CD4-positive, alpha-beta memory T cell (primary cell): ENCODE measurements around the gene DBP. TPM values are rescaled to one million over a fixed set of nuclear protein-coding genes. Genes with fewer than 3 reads are reported as not detected.
"Not testable (repeated sequence)": the region's sequence is repeated elsewhere in the genome, so short reads cannot be mapped to it uniquely, and the experiment has no call there.

Source experiments
- CTCF ChIA-PET: fragments of 350-600 bp; sonication (Branson Sonifier 250); formaldehyde crosslinking; loops from one replicate; lab custom pipeline; 2021; ENCODE audit warnings: inconsistent platforms; ENCODE audit not compliant: partially characterized antibody; lab: Charles Lee
- POLR2A ChIA-PET: fragments of 350-600 bp; sonication (Branson Sonifier 250); formaldehyde crosslinking; loops from one replicate; lab custom pipeline; 2021; ENCODE audit not compliant: partially characterized antibody; lab: Charles Lee
- DNase-seq, 5 donors: peaks; one replicate each; pipeline versions ENCODE4 v3.0.0 to v3.0.0-alpha.2; 2020 to 2022; ENCODE audit warnings: mixed read lengths in 1 of 5
- H3K27ac ChIP-seq: one replicate; pipeline ENCODE4 v1.7.0; 2013; ENCODE audit warnings: low read depth, low read length
- H3K27me3 ChIP-seq: 2 replicates; pipeline ENCODE4 v1.7.0; 2013; ENCODE audit warnings: mild to moderate bottlenecking, low read length, moderate library complexity; ENCODE audit not compliant: insufficient read depth
- H3K36me3 ChIP-seq: 2 replicates; pipeline ENCODE4 v1.7.0; 2013; ENCODE audit warnings: mild to moderate bottlenecking, low read length, moderate library complexity; ENCODE audit not compliant: insufficient read depth
- H3K4me1 ChIP-seq: 2 replicates; pipeline ENCODE4 v1.7.0; 2013; ENCODE audit warnings: mild to moderate bottlenecking, low read length, moderate library complexity; ENCODE audit not compliant: insufficient read depth
- H3K4me3 ChIP-seq, 2 donors: one replicate each; pipeline ENCODE4 v1.7.0; 2013; ENCODE audit warnings: low read length in 2 of 2, mild to moderate bottlenecking in 1 of 2
- H3K9me3 ChIP-seq, 2 donors: one replicate each; pipeline ENCODE4 v1.7.0; 2013; ENCODE audit warnings: low read length in 2 of 2, control low read depth in 1 of 2; ENCODE audit not compliant: control insufficient read depth in 1 of 2
- H3K27ac Mint-ChIP-seq, 7 donors: one replicate each; pipeline ENCODE4 v1.8.0; 2020 to 2021; ENCODE audit warnings: mixed read lengths in 7 of 7, mild to moderate bottlenecking in 6 of 7, inconsistent platforms in 3 of 7, moderate library complexity in 3 of 7
- H3K27me3 Mint-ChIP-seq, 2 donors: one replicate each; pipeline ENCODE4 v1.8.0; 2020 to 2021; ENCODE audit warnings: mixed read lengths in 2 of 2
- H3K36me3 Mint-ChIP-seq, 2 donors: one replicate each; pipeline ENCODE4 v1.8.0; 2020 to 2021; ENCODE audit warnings: mixed read lengths in 2 of 2, inconsistent platforms in 1 of 2, mild to moderate bottlenecking in 1 of 2
- H3K4me1 Mint-ChIP-seq, 4 donors: one replicate each; pipeline ENCODE4 v1.8.0; 2020 to 2021; ENCODE audit warnings: mixed read lengths in 4 of 4, mild to moderate bottlenecking in 1 of 4
- H3K4me3 Mint-ChIP-seq, 8 donors: one replicate each; pipeline ENCODE4 v1.8.0; 2020 to 2021; ENCODE audit warnings: mixed read lengths in 8 of 8, mild to moderate bottlenecking in 7 of 8, moderate library complexity in 6 of 8, inconsistent platforms in 3 of 8
- H3K9me3 Mint-ChIP-seq, 8 donors: one replicate each; pipeline ENCODE4 v1.8.0; 2020 to 2021; ENCODE audit warnings: mixed read lengths in 8 of 8, mild to moderate bottlenecking in 5 of 8, inconsistent platforms in 3 of 8, moderate library complexity in 1 of 8
- intact Hi-C: fragments of 100-400 bp; cut with micrococcal nuclease; formaldehyde crosslinking; loops from one replicate; pipeline ENCODE4 v1.15.1; 2023
- polyA plus RNA-seq, 2 donors: library from polyadenylated mRNA; unstranded; fragments of 300-500 nt; fragmentation: Illumina TruSeq; gene quantifications; one replicate each; pipeline ENCODE4 v1.2.3, GENCODE V29; 2021
- total RNA-seq, 2 experiments: library from RNA; stranded (reverse); gene quantifications; one replicate each; pipeline ENCODE4 v1.2.3, GENCODE V29; 2021

DBP gene
- total and polyA plus RNA-seq, 4 experiments from 2014 or later = 37.4 to 113 (median 66.0) TPM

DNA sequence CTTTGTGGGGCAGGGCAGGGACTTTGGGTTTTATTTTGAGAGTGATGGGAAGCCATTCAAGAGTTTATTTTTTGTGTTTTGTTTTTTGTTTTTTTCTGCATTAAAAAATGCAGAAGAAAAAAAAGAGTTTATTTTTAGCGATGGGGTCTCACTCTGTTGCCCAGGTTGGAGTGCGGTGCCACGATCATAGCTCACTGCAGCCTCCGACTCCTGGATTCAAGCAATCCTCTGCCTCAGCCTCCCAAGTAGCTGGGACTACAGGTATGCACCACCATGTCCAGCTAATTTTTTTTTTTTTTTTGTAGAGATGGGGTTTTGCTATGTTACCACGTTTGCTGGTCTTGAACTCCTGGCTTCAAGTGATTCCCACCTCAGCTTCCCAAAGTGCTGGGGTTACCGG lies 21.3 kb upstream of the DBP start:
- no peak for DNase-seq
- Histone ChIP-seq H3K9me3 (no peaks in the 10 kb centered on the region), H3K4me1 (peaks cover 10% of the 10 kb centered on the region), H3K4me3 (no peak overlapping the region), H3K36me3 (no peaks in the 10 kb centered on the region), H3K27ac (no peak overlapping the region), H3K27me3 (no peaks in the 10 kb centered on the region)
- H3K4me3 Mint-ChIP-seq = peak overlapping the region in 1 of 8 donors; percentile 25
- ChIA-PET POLR2A (interaction anchor here (0.8 kb wide), 1 partner anchor 10 kb away, joined by 3 read pairs; no protein-coding TSS in a partner anchor), CTCF (interaction anchor here (1.5 to 2.1 kb wide), 4 partner anchors 16 to 185 kb away, joined by 3 to 6 read pairs (median 5); no protein-coding TSS in a partner anchor)
- peaks cover 5 to 12% (median 8%) of the 10 kb centered on the region in 4 donors for H3K4me1 Mint-ChIP-seq
- no peaks in the 10 kb centered on the region for H3K36me3 Mint-ChIP-seq
- peak overlapping the region in 2 of 7 donors; percentile 70 to 79 for H3K27ac Mint-ChIP-seq
- H3K27me3 Mint-ChIP-seq = no peaks in the 10 kb centered on the region
- no peaks in the 10 kb centered on the region for H3K9me3 Mint-ChIP-seq
- intact Hi-C loops = no loop called here

DNA sequence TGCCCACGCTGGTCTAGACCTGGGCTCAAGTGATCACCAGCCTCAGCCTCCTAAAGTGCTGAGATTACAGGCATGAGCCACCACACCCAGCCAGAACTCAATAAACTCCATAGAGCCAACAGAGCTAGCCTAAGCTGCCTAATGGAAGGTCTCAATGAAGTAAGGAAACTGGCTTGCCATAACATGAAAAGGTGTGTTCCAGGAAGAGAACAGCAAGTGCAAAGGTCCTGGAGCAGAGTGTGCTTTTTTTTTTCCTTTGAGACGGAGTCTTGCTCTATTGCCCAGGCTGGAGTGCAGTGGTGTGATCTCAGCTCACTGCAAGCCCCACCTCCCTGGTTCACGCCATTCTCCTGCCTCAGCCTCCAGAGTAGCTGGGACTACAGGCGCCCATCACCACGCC lies 20.6 kb upstream of the DBP start:
- Mint-ChIP-seq H3K4me1 (peaks cover 5 to 12% (median 8%) of the 10 kb centered on the region in 4 donors), H3K27ac (peak overlapping the region in 1 of 7 donors; percentile 55)
- H3K27me3 ChIP-seq, H3K36me3 Mint-ChIP-seq, H3K9me3 ChIP-seq, H3K36me3 ChIP-seq, H3K27ac ChIP-seq, DNase-seq, intact Hi-C loops, H3K27me3 Mint-ChIP-seq, H3K4me3 Mint-ChIP-seq, H3K9me3 Mint-ChIP-seq, H3K4me3 ChIP-seq: not testable (repeated sequence)
- ChIA-PET CTCF (interaction anchor here (0.7 to 1.9 kb wide), 6 partner anchors 16 to 504 kb away, joined by 3 to 6 read pairs (median 4); no protein-coding TSS in a partner anchor), POLR2A (interaction anchor here (0.6 kb wide), 1 partner anchor 130 kb away, joined by 3 read pairs; no protein-coding TSS in a partner anchor)
- H3K4me1 ChIP-seq = peaks cover 10% of the 10 kb centered on the region

DNA sequence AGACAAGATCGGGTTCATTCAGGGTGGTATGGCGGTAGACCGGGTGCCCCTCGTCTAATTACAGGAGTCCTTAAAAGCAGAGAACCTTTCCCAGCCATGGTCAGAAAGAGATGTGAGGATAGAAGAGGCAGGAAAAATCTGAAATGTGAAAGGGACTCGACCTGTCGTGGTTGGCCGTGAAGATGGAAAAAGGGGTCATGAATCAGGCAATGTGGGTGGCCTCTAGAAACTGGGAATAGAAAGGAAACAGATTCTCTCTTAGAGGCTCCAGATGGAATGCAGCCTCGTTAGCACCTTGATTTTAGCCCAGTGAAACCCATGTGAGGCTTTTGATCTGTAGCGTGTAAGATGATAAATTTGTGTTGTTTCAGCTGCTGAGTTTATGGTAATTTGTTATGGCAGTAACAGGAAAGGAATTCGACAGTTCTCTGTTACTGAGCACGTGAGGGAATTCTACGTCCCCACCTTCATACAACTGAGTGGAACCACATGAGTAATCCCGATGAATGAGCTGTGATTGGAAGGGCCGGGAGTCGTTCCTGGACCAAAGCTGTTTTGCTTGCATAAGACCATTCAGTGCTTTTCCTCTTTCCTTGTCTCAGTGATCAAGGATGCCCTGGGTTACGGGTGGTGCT lies 19.8 kb upstream of the DBP start:
- intact Hi-C loops = no loop called here
- peaks cover 10% of the 10 kb centered on the region for H3K4me1 ChIP-seq
- no peak overlapping the region for H3K27ac ChIP-seq
- H3K27me3 Mint-ChIP-seq = no peaks in the 10 kb centered on the region
- H3K4me3 ChIP-seq = no peak overlapping the region
- ChIA-PET CTCF (interaction anchor here (0.9 to 1.9 kb wide), 4 partner anchors 17 to 187 kb away, joined by 3 to 6 read pairs (median 4); no protein-coding TSS in a partner anchor), POLR2A (interaction anchor here (0.6 to 2.3 kb wide), 2 partner anchors 11 to 131 kb away, joined by 3 to 8 read pairs; partner anchors contain the start of gene CA11)
- peak overlapping the region in 1 of 7 donors; percentile 70 for H3K27ac Mint-ChIP-seq
- no peaks in the 10 kb centered on the region for H3K36me3 ChIP-seq
- H3K27me3 ChIP-seq = no peaks in the 10 kb centered on the region
- no peak for DNase-seq
- H3K4me3 Mint-ChIP-seq = no peak overlapping the region
- peaks cover 5 to 9% (median 8%) of the 10 kb centered on the region in 4 donors for H3K4me1 Mint-ChIP-seq
- H3K36me3 Mint-ChIP-seq = no peaks in the 10 kb centered on the region
- no peaks in the 10 kb centered on the region for H3K9me3 ChIP-seq
- H3K9me3 Mint-ChIP-seq = no peaks in the 10 kb centered on the region

DNA sequence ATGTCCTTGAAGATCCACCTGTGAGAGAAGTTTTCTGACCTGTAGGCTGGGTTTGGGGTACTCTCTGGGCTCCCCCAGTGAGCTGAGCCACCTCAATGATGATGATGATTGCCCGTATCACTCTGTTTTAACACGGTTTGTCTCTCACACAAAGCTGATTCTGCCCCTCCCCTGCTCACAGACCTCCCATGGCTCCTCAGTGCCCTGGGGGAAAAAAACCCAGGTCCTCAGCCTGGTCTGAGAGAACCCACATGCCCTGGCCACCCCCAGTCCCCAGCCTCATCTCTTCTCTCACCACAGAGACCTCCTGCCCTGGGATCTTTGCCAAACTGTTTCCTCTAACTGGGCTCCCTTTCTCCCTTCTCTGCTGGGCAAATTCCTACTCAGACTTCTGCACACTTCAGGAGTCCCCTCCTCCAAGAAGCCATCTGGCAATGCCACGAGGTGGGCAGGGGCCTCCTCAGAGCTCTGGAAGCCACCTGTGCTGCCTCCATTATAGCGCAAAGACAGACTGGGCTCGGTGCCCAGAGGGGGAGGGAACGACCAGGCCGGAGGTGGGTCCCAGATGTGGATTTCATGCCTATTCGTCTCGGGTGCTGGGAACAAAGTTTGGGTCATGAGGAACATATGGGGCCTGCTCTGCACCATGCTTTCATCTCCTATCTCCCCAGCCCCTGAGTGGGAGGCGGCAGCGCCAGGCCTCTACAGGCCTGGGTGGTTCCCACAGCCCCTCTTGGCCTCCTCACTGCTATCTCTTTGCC lies 17.3 kb upstream of the DBP start:
- Histone ChIP-seq H3K4me3 (no peak overlapping the region), H3K9me3 (no peaks in the 10 kb centered on the region), H3K27me3 (no peaks in the 10 kb centered on the region), H3K27ac (no peak overlapping the region), H3K4me1 (peaks cover 4% of the 10 kb centered on the region), H3K36me3 (no peaks in the 10 kb centered on the region)
- H3K27me3 Mint-ChIP-seq = no peaks in the 10 kb centered on the region
- no peaks in the 10 kb centered on the region for H3K9me3 Mint-ChIP-seq
- ChIA-PET POLR2A (no interaction called here), CTCF (interaction anchor here (1.7 kb wide), 1 partner anchor 21 kb away, joined by 13 read pairs; no protein-coding TSS in a partner anchor)
- DNase-seq = no peak
- no peak overlapping the region for H3K4me3 Mint-ChIP-seq
- peak overlapping the region in 1 of 7 donors; percentile 70 for H3K27ac Mint-ChIP-seq
- intact Hi-C loops = no loop called here
- peaks cover 2 to 9% (median 4%) of the 10 kb centered on the region in 4 donors for H3K4me1 Mint-ChIP-seq
- no peaks in the 10 kb centered on the region for H3K36me3 Mint-ChIP-seq

DNA sequence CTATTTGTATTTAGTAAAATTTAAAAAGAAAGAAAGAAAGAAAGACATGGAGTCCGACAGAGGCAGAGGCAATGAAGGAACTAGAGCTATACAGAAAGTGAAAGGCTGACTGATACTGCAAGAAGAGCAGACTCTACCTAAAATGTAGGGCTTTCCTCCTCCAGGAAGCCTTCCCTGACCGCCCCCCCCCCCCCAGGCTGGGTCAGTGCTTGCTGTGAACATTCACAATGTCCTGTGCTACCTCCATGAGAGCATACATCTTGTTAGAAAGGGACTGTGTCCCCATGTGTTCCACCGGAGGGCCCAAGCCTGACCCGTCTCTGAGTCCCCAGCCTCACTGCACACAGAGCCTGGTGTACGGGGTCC lies 14.5 kb upstream of the DBP start:
- Mint-ChIP-seq H3K4me1 (peaks cover 12 to 33% (median 19%) of the 10 kb centered on the region in 4 donors), H3K27ac (peak overlapping the region in 3 of 7 donors; percentile 48 to 68 (median 52)), H3K27me3 (no peaks in the 10 kb centered on the region), H3K4me3 (no peak overlapping the region), H3K9me3 (peaks cover 0 to 1% (median 0%) of the 10 kb centered on the region in 8 donors), H3K36me3 (no peaks in the 10 kb centered on the region)
- Histone ChIP-seq H3K27me3 (no peaks in the 10 kb centered on the region), H3K4me3 (no peak overlapping the region), H3K9me3 (no peaks in the 10 kb centered on the region), H3K36me3 (no peaks in the 10 kb centered on the region), H3K27ac (no peak overlapping the region), H3K4me1 (peaks cover 26% of the 10 kb centered on the region)
- no peak for DNase-seq
- ChIA-PET CTCF (interaction anchor here (0.7 to 1.4 kb wide), 2 partner anchors 24 to 191 kb away, joined by 4 read pairs; no protein-coding TSS in a partner anchor), POLR2A (no interaction called here)
- intact Hi-C loops = no loop called here

DNA sequence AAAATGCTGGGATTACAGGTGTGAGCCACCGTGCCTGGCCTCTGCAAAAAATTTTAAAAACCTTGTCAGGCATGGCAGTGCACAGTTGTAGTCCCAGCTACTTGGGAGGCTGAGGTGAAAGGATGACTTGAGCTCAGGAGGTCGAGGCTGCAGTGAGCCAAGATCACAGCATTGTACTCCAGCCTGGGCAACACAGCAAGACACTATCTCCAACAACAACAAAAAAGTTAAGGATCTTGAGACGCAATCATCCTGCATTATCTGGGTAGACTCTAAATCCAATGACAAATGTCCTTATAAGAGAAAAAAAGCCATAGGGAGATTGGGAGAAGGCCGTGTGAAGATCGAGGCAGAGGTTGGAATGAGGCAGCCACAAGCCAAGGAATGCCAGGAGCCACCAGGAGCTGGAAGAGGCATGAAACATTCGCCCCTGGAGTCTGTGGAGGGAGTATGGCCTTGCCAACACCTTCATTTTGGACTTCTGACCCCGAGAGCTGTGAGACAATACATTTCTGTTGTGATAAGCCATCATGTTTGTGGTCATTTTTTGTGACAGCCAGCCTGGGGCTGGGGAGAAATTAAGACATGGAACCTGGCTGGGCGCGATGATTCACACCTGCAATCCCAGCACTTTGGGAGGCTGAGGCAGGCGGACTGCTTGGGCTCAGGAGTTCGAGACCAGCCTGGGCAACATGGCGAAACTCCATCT lies 13.9 kb upstream of the DBP start:
- H3K4me3 Mint-ChIP-seq = no peak overlapping the region
- peaks cover 12 to 33% (median 23%) of the 10 kb centered on the region in 4 donors for H3K4me1 Mint-ChIP-seq
- H3K9me3 Mint-ChIP-seq = peaks cover 0 to 1% (median 0%) of the 10 kb centered on the region in 8 donors
- H3K27ac Mint-ChIP-seq = peak overlapping the region in 4 of 7 donors; percentile 71 to 90 (median 79)
- intact Hi-C loops = no loop called here
- no peaks in the 10 kb centered on the region for H3K9me3 ChIP-seq
- no peak for DNase-seq
- ChIA-PET CTCF (interaction anchor here (0.7 to 1.4 kb wide), 2 partner anchors 24 to 191 kb away, joined by 4 read pairs; no protein-coding TSS in a partner anchor), POLR2A (no interaction called here)
- no peaks in the 10 kb centered on the region for H3K36me3 Mint-ChIP-seq
- H3K27ac ChIP-seq = no peak overlapping the region
- no peaks in the 10 kb centered on the region for H3K27me3 ChIP-seq
- H3K4me1 ChIP-seq = peaks cover 26% of the 10 kb centered on the region
- H3K4me3 ChIP-seq = no peak overlapping the region
- H3K36me3 ChIP-seq = no peaks in the 10 kb centered on the region
- no peaks in the 10 kb centered on the region for H3K27me3 Mint-ChIP-seq
